SU-DHL-6 (cell line): Measurements from ENCODE around the gene GRB14.

Experiments
- H2AFZ ChIP-seq: fragments of 200-600 bp; sonication (generic); 2 replicates; pipeline ENCODE4 v1.6.1; 2014; ENCODE audit warnings: low read depth, mild to moderate bottlenecking, moderate library complexity, mixed read lengths, antibody characterized with exemption, low read length; ENCODE audit not compliant: severe bottlenecking
- H3F3A ChIP-seq: fragments of 200-600 bp; shearing (Covaris generic); 2 replicates; pipeline ENCODE4 v1.6.0; 2016; ENCODE audit warnings: antibody characterized with exemption, mild to moderate bottlenecking; ENCODE audit not compliant: insufficient read depth
- H3K27ac ChIP-seq: fragments of 200-600 bp; sonication (generic); 2 replicates; pipeline ENCODE4 v1.5.1; 2016; ENCODE audit warnings: low read depth, mild to moderate bottlenecking, low read length, moderate library complexity, mixed read lengths
- H3K27me3 ChIP-seq: fragments of 200-600 bp; sonication (generic), shearing (Covaris generic); 2 replicates; pipeline ENCODE4 v1.6.0; 2014; ENCODE audit warnings: mild to moderate bottlenecking, low read length
- H3K36me3 ChIP-seq: fragments of 200-600 bp; sonication (generic); 2 replicates; pipeline ENCODE4 v1.6.1; 2014; ENCODE audit warnings: mild to moderate bottlenecking, low read length, mixed read lengths
- H3K4me2 ChIP-seq: fragments of 300-600, 200-600 bp; shearing (Covaris generic), sonication (generic); 2 replicates; pipeline ENCODE4 v1.6.0; 2014; ENCODE audit warnings: low read length, low read depth, mild to moderate bottlenecking; ENCODE audit not compliant: poor library complexity, severe bottlenecking
- H3K4me3 ChIP-seq: fragments of 200-600 bp; sonication (generic); 2 replicates; pipeline ENCODE4 v1.5.1; 2014; ENCODE audit warnings: antibody characterized with exemption, low read length, mild to moderate bottlenecking, mixed read lengths; ENCODE audit not compliant: insufficient read depth, poor library complexity, severe bottlenecking
- H3K79me2 ChIP-seq: fragments of 200-600 bp; sonication (generic); 2 replicates; pipeline ENCODE4 v1.6.1; 2014; ENCODE audit warnings: mild to moderate bottlenecking, low read length, moderate library complexity; ENCODE audit not compliant: insufficient read depth
- H3K9ac ChIP-seq: fragments of 200-600 bp; sonication (generic); 2 replicates; pipeline ENCODE4 v1.7.0; 2014; ENCODE audit warnings: mild to moderate bottlenecking, low read length
- H3K9me2 ChIP-seq: fragments of 200-600 bp; sonication (generic); replicated peaks from 2 replicates; pipeline ENCODE4 v1.6.1; 2014; ENCODE audit warnings: low read length; ENCODE audit not compliant: insufficient read depth
- H3K9me3 ChIP-seq: fragments of 200-600 bp; sonication (generic); 2 replicates; pipeline ENCODE4 v1.6.1; 2014; ENCODE audit warnings: low read length, mixed read lengths; ENCODE audit not compliant: insufficient read depth
- H4K20me1 ChIP-seq: fragments of 200-600 bp; sonication (generic); 2 replicates; pipeline ENCODE4 v1.6.1; 2014; ENCODE audit warnings: low read depth, mild to moderate bottlenecking, antibody characterized with exemption, low read length, moderate library complexity, mixed read lengths
- CTCF ChIP-seq: fragments of 200-600 bp; sonication (generic); IDR thresholded peaks from one replicate; pipeline ENCODE4 v1.5.1; 2017; ENCODE audit warnings: antibody characterized with exemption, mild to moderate bottlenecking, low read length, moderate library complexity; ENCODE audit not compliant: insufficient read depth, poor library complexity, severe bottlenecking
- EZH2phosphoT487 ChIP-seq: fragments of 200-600 bp; sonication (generic), shearing (Covaris generic); conservative IDR thresholded peaks from 2 replicates; pipeline ENCODE4 v1.6.1; 2018; ENCODE audit warnings: mild to moderate bottlenecking, antibody characterized with exemption, low read length, moderate library complexity, mixed read lengths

Gene GRB14

GRCh38 chr2:164661349-164661748 lies 40.1 kb upstream of the GRB14 start:
- Histone ChIP-seq H3K27ac (no peak overlapping the region), H3K4me2 (no peak overlapping the region)

GRCh38 chr2:164657129-164657528 lies 35.8 kb upstream of the GRB14 start:
- no peaks in the 10 kb centered on the region for H3K27me3 ChIP-seq
- H2AFZ ChIP-seq, result no peak overlapping the region
- H3K4me3 ChIP-seq, result no peak overlapping the region
- no peak overlapping the region for H3K27ac ChIP-seq
- H3K4me2 ChIP-seq, result no peak overlapping the region
- H4K20me1 ChIP-seq, result no peaks in the 10 kb centered on the region
- no peaks in the 10 kb centered on the region for H3K79me2 ChIP-seq
- H3K9ac ChIP-seq, result no peak overlapping the region
- H3K9me2 ChIP-seq, result no peaks in the 10 kb centered on the region
- H3K9me3 ChIP-seq, result no peaks in the 10 kb centered on the region
- no peaks in the 10 kb centered on the region for H3K36me3 ChIP-seq
- H3F3A ChIP-seq, result no peaks in the 10 kb centered on the region
- no peak for TF ChIP-seq CTCF

More at GRCh38 chr2:164661349-164661748, 40.1 kb upstream of the GRB14 start:
- Histone ChIP-seq H3K27me3 (no peaks in the 10 kb centered on the region), H4K20me1 (no peaks in the 10 kb centered on the region), H3K9ac (no peak overlapping the region), H2AFZ (no peak overlapping the region), H3K4me3 (no peak overlapping the region), H3F3A (no peaks in the 10 kb centered on the region), H3K9me2 (no peaks in the 10 kb centered on the region), H3K79me2 (no peaks in the 10 kb centered on the region), H3K36me3 (no peaks in the 10 kb centered on the region), H3K9me3 (no peaks in the 10 kb centered on the region)
- TF ChIP-seq CTCF (no peak), EZH2phosphoT487 (no peak)

- H3K9me2 ChIP-seq, result no peaks in the 10 kb centered on the region
- H3K9ac ChIP-seq, result no peak overlapping the region
- H3K79me2 ChIP-seq, result no peaks in the 10 kb centered on the region
- no peaks in the 10 kb centered on the region for H3K27me3 ChIP-seq
- no peak overlapping the region for H3K4me3 ChIP-seq
- no peak for TF ChIP-seq CTCF
- TF ChIP-seq EZH2phosphoT487, result no peak
- no peaks in the 10 kb centered on the region for H3K36me3 ChIP-seq
- H2AFZ ChIP-seq, result no peak overlapping the region
- H4K20me1 ChIP-seq, result no peaks in the 10 kb centered on the region
- H3F3A ChIP-seq, result no peaks in the 10 kb centered on the region
- no peaks in the 10 kb centered on the region for H3K9me3 ChIP-seq
- H3K4me2 ChIP-seq, result no peak overlapping the region
- H3K27ac ChIP-seq, result no peak overlapping the region
Measured at GRCh38 chr2:164655750-164656149, 34.5 kb upstream of the GRB14 start.

GRCh38 chr2:164655336-164655735 lies 34.1 kb upstream of the GRB14 start:
- H3K9ac ChIP-seq, result no peak overlapping the region
- no peaks in the 10 kb centered on the region for H4K20me1 ChIP-seq
- no peak overlapping the region for H3K27ac ChIP-seq

More at GRCh38 chr2:164655336-164655735, 34.1 kb upstream of the GRB14 start:
- H3K4me3 ChIP-seq, result no peak overlapping the region
- no peaks in the 10 kb centered on the region for H3K27me3 ChIP-seq
- no peaks in the 10 kb centered on the region for H3K79me2 ChIP-seq
- no peak overlapping the region for H2AFZ ChIP-seq
- H3K36me3 ChIP-seq, result no peaks in the 10 kb centered on the region
- H3K9me2 ChIP-seq, result no peaks in the 10 kb centered on the region
- no peak for TF ChIP-seq CTCF
- no peak for TF ChIP-seq EZH2phosphoT487
- no peak overlapping the region for H3K4me2 ChIP-seq
- no peaks in the 10 kb centered on the region for H3F3A ChIP-seq
- no peaks in the 10 kb centered on the region for H3K9me3 ChIP-seq
